Neuronal stem cell (in vitro differentiated cells): ENCODE measurements around the gene SYNPO2.

Source experiments
- DNase-seq: peaks from one replicate; pipeline ENCODE4 v3.0.0-alpha.2; 2013; ENCODE audit warnings: low spot score
- H2AFZ ChIP-seq: one replicate; pipeline ENCODE4 v1.6.1; 2013; ENCODE audit warnings: mild to moderate bottlenecking, low read length, inconsistent platforms
- H2AK5ac ChIP-seq: 2 replicates; pipeline ENCODE4 v1.6.1; 2013; ENCODE audit warnings: low read depth, mild to moderate bottlenecking, inconsistent platforms, low read length, moderate library complexity, mixed read lengths
- H2BK120ac ChIP-seq: 2 replicates; pipeline ENCODE4 v1.6.1; 2013; ENCODE audit warnings: low read depth, mild to moderate bottlenecking, inconsistent platforms, low read length, moderate library complexity, mixed read lengths
- H2BK12ac ChIP-seq: one replicate; pipeline ENCODE4 v1.6.1; 2013; ENCODE audit warnings: low read length, inconsistent platforms
- H2BK15ac ChIP-seq: 2 replicates; pipeline ENCODE4 v1.6.1; 2013; ENCODE audit warnings: mild to moderate bottlenecking, low read length, inconsistent platforms, mixed read lengths
- H2BK5ac ChIP-seq: one replicate; pipeline ENCODE4 v1.6.1; 2013; ENCODE audit warnings: inconsistent platforms, mild to moderate bottlenecking, low read length, moderate library complexity
- H3K14ac ChIP-seq: one replicate; pipeline ENCODE4 v1.6.1; 2013; ENCODE audit warnings: low read length, inconsistent platforms
- H3K18ac ChIP-seq: 2 replicates; pipeline ENCODE4 v1.6.1; 2013; ENCODE audit warnings: low read length, inconsistent platforms
- H3K23ac ChIP-seq: 2 replicates; pipeline ENCODE4 v1.6.1; 2013; ENCODE audit warnings: low read depth, mild to moderate bottlenecking, mixed read lengths, low read length, inconsistent platforms; ENCODE audit not compliant: poor library complexity
- H3K27ac ChIP-seq: replicated peaks from 3 replicates; pipeline ENCODE4 v1.5.1; 2013; ENCODE audit warnings: low read length, inconsistent platforms
- H3K27me3 ChIP-seq, 3 experiments: 2 replicates each; pipeline ENCODE4 v1.6.1; 2013; ENCODE audit warnings: low read length in 3 of 3, mild to moderate bottlenecking in 2 of 3, inconsistent platforms in 1 of 3, low read depth in 1 of 3, mixed read lengths in 1 of 3, moderate library complexity in 1 of 3; ENCODE audit not compliant: control insufficient read depth in 3 of 3, insufficient read depth in 3 of 3
- H3K36me3 ChIP-seq, 2 donors: replicated peaks in 1 of 2; 2 replicates each; pipeline ENCODE4 v1.6.1; 2013; ENCODE audit warnings: low read length in 2 of 2; ENCODE audit not compliant: control insufficient read depth in 2 of 2, insufficient read depth in 2 of 2
- H3K4ac ChIP-seq: 2 replicates; pipeline ENCODE4 v1.6.1; 2013; ENCODE audit warnings: inconsistent platforms, mild to moderate bottlenecking, low read length, moderate library complexity
- H3K4me1 ChIP-seq, 2 donors: 1 replicate in 1 of 2; 2 replicates in 1 of 2; pipeline ENCODE4 v1.6.1; 2013; ENCODE audit warnings: low read length in 2 of 2, low read depth in 1 of 2; ENCODE audit not compliant: control insufficient read depth in 2 of 2, insufficient read depth in 1 of 2
- H3K4me2 ChIP-seq: one replicate; pipeline ENCODE4 v1.6.1; 2013; ENCODE audit warnings: mild to moderate bottlenecking, low read length, inconsistent platforms; ENCODE audit not compliant: insufficient read depth, poor library complexity, severe bottlenecking
- H3K4me3 ChIP-seq, 2 donors: 2 replicates each; pipeline ENCODE4 v1.5.1; 2013; ENCODE audit warnings: low read length in 2 of 2, mild to moderate bottlenecking in 2 of 2, inconsistent platforms in 1 of 2, moderate library complexity in 1 of 2
- H3K79me1 ChIP-seq: one replicate; pipeline ENCODE4 v1.6.1; 2013; ENCODE audit warnings: low read depth, mild to moderate bottlenecking, inconsistent platforms, low read length, moderate library complexity
- H3K9ac ChIP-seq: one replicate; pipeline ENCODE4 v1.6.1; 2013; ENCODE audit warnings: mild to moderate bottlenecking, low read depth, low read length, inconsistent platforms; ENCODE audit not compliant: poor library complexity
- H3K9me3 ChIP-seq, 2 donors: replicated peaks in 1 of 2; 2 replicates each; pipeline versions ENCODE3 to v1.6.1; 2013; ENCODE audit warnings: low read length in 2 of 2, mild to moderate bottlenecking in 2 of 2, inconsistent platforms in 1 of 2, low read depth in 1 of 2, mixed read lengths in 1 of 2, moderate library complexity in 1 of 2; ENCODE audit not compliant: control insufficient read depth in 2 of 2, insufficient read depth in 1 of 2
- H4K8ac ChIP-seq: one replicate; pipeline ENCODE4 v1.6.1; 2013; ENCODE audit warnings: low read depth, mild to moderate bottlenecking, inconsistent platforms, low read length, moderate library complexity
- H4K91ac ChIP-seq: one replicate; pipeline ENCODE4 v1.6.1; 2013; ENCODE audit warnings: low read length, low read depth, mild to moderate bottlenecking, inconsistent platforms; ENCODE audit not compliant: poor library complexity
- WGBS, 2 donors: extraction: QIAGEN DNeasy Blood & Tissue Kit; methylation state at CpG; one replicate each; pipeline ENCODE4 v1.1.7; 2013; ENCODE audit warnings: missing lambda C conversion rate in 2 of 2, mixed read lengths in 1 of 2; ENCODE audit not compliant: insufficient read length in 2 of 2, insufficient replicate concordance in 1 of 2; ENCODE audit errors: extremely low coverage in 2 of 2; 5-methylcytosine and 5-hydroxymethylcytosine counted together

The SYNPO2 gene

GRCh38 chr4:118955515-118955914 is 66.9 kb downstream of the SYNPO2 start:
- Histone ChIP-seq H2AK5ac (no peak overlapping the region), H3K23ac (no peak overlapping the region), H3K27ac (no peak overlapping the region), H3K4me2 (no peak overlapping the region), H3K4me1 (no peaks in the 10 kb centered on the region), H2BK12ac (no peak overlapping the region), H3K27me3 (no peaks in the 10 kb centered on the region), H2BK5ac (no peak overlapping the region), H3K79me1 (no peaks in the 10 kb centered on the region), H3K14ac (no peak overlapping the region), H2BK120ac (no peak overlapping the region), H3K4me3 (no peak overlapping the region), H2BK15ac (no peak overlapping the region), H3K9ac (no peak overlapping the region), H3K36me3 (no peaks in the 10 kb centered on the region), H3K18ac (no peak overlapping the region), H3K9me3 (no peaks in the 10 kb centered on the region), H4K8ac (no peak overlapping the region), H3K4ac (no peak overlapping the region), H4K91ac (no peak overlapping the region), H2AFZ (no peak overlapping the region)
- WGBS, 2 donors = no CpG with 5 or more reads among the region's 3 CpGs
- no peak for DNase-seq

- Histone ChIP-seq H3K9ac (no peak overlapping the region), H3K27ac (no peak overlapping the region), H2BK15ac (no peak overlapping the region), H2BK120ac (no peak overlapping the region), H3K27me3 (no peaks in the 10 kb centered on the region), H3K9me3 (no peaks in the 10 kb centered on the region), H3K14ac (no peak overlapping the region), H3K18ac (no peak overlapping the region), H3K4ac (no peak overlapping the region), H2BK5ac (no peak overlapping the region), H2AK5ac (no peak overlapping the region), H3K23ac (no peak overlapping the region), H4K8ac (no peak overlapping the region), H3K36me3 (no peaks in the 10 kb centered on the region), H2AFZ (no peak overlapping the region), H4K91ac (no peak overlapping the region), H3K4me3 (no peak overlapping the region), H3K4me2 (no peak overlapping the region), H3K79me1 (no peaks in the 10 kb centered on the region), H2BK12ac (no peak overlapping the region), H3K4me1 (no peaks in the 10 kb centered on the region)
- no CpG with 5 or more reads among the region's 10 CpGs for WGBS, 2 donors
- no peak for DNase-seq
Observed at GRCh38 chr4:118957722-118958445, 69.2 kb downstream of the SYNPO2 start.

GRCh38 chr4:118962540-118962939 is 73.9 kb downstream of the SYNPO2 start:
- no peak for DNase-seq
- no peaks in the 10 kb centered on the region for H3K27me3 ChIP-seq
- H4K8ac ChIP-seq = no peak overlapping the region
- no peak overlapping the region for H2BK5ac ChIP-seq
- H2BK12ac ChIP-seq = no peak overlapping the region
- no peak overlapping the region for H3K4me2 ChIP-seq
- no peak overlapping the region for H3K4me3 ChIP-seq
- no peak overlapping the region for H2AK5ac ChIP-seq
- H3K9ac ChIP-seq = no peak overlapping the region
- no peak overlapping the region for H3K14ac ChIP-seq
- no peaks in the 10 kb centered on the region for H3K79me1 ChIP-seq
- no peak overlapping the region for H2AFZ ChIP-seq
- H3K27ac ChIP-seq = no peak overlapping the region
- H4K91ac ChIP-seq = no peak overlapping the region
- H3K9me3 ChIP-seq = no peaks in the 10 kb centered on the region
- peaks cover 0 to 4% of the 10 kb centered on the region in 2 donors for H3K4me1 ChIP-seq
- H3K4ac ChIP-seq = no peak overlapping the region
- no peak overlapping the region for H2BK120ac ChIP-seq
- H3K36me3 ChIP-seq = no peaks in the 10 kb centered on the region
- H3K23ac ChIP-seq = no peak overlapping the region
- no peak overlapping the region for H2BK15ac ChIP-seq
- H3K18ac ChIP-seq = no peak overlapping the region

- peaks cover 0 to 16% of the 10 kb centered on the region in 2 donors for H3K4me1 ChIP-seq
- peak overlapping the region; percentile 16 for H2AFZ ChIP-seq
- no peaks in the 10 kb centered on the region for H3K27me3 ChIP-seq
- no peak overlapping the region for H3K4ac ChIP-seq
- H2AK5ac ChIP-seq = no peak overlapping the region
- H3K18ac ChIP-seq = no peak overlapping the region
- H2BK15ac ChIP-seq = no peak overlapping the region
- H3K14ac ChIP-seq = no peak overlapping the region
- H3K9me3 ChIP-seq = no peaks in the 10 kb centered on the region
- no peak overlapping the region for H3K4me3 ChIP-seq
- H3K23ac ChIP-seq = no peak overlapping the region
- no peak for DNase-seq
- H3K36me3 ChIP-seq = no peaks in the 10 kb centered on the region
- no peak overlapping the region for H2BK5ac ChIP-seq
- H3K79me1 ChIP-seq = no peaks in the 10 kb centered on the region
- no peak overlapping the region for H3K4me2 ChIP-seq
- no peak overlapping the region for H2BK12ac ChIP-seq
- no peak overlapping the region for H3K27ac ChIP-seq
- no CpG with 5 or more reads among the region's 3 CpGs for WGBS, 2 donors
- H4K8ac ChIP-seq = no peak overlapping the region
- H3K9ac ChIP-seq = no peak overlapping the region
- H4K91ac ChIP-seq = no peak overlapping the region
- no peak overlapping the region for H2BK120ac ChIP-seq
Observed at GRCh38 chr4:118964891-118965411, 76.3 kb downstream of the SYNPO2 start.
